Calu3 (cell line): ENCODE results near the gene MYOM1. TPM values are rescaled to one million over a fixed set of nuclear protein-coding genes. Genes with fewer than 3 reads are reported as not detected.

ENCODE experiments used
- BruUV-seq: library from RNA; stranded (reverse); fragments of 400-500 nt; replicated peaks from 2 replicates; lab custom pipeline; 2021; lab: Mats Ljungman, UMichigan
- CTCF ChIA-PET: fragments of 300-600 bp; sonication (Branson Sonifier 250); formaldehyde crosslinking; loops from one replicate; lab custom pipeline; 2022; ENCODE audit warnings: antibody characterized with exemption; lab: Charles Lee
- DNase-seq: peaks from one replicate; pipeline ENCODE4 v3.0.0; 2022
- H3K27ac Mint-ChIP-seq: one replicate; pipeline ENCODE4 v1.8.0; 2022; ENCODE audit warnings: mixed read lengths; ENCODE audit not compliant: unreplicated experiment
- H3K27me3 Mint-ChIP-seq: one replicate; pipeline ENCODE4 v1.8.0; 2022; ENCODE audit warnings: mixed read lengths; ENCODE audit not compliant: unreplicated experiment
- H3K36me3 Mint-ChIP-seq: one replicate; pipeline ENCODE4 v1.8.0; 2022; ENCODE audit warnings: mild to moderate bottlenecking, moderate library complexity, mixed read lengths; ENCODE audit not compliant: insufficient read depth, unreplicated experiment
- H3K4me1 Mint-ChIP-seq: one replicate; pipeline ENCODE4 v1.8.0; 2022; ENCODE audit warnings: mild to moderate bottlenecking, low read depth, mixed read lengths; ENCODE audit not compliant: unreplicated experiment
- H3K4me3 Mint-ChIP-seq: one replicate; pipeline ENCODE4 v1.8.0; 2022; ENCODE audit warnings: mild to moderate bottlenecking, low read depth, moderate library complexity, mixed read lengths; ENCODE audit not compliant: unreplicated experiment
- H3K9me3 Mint-ChIP-seq: one replicate; pipeline ENCODE4 v1.8.0; 2022; ENCODE audit warnings: low read depth, mixed read lengths; ENCODE audit not compliant: unreplicated experiment
- CTCF ChIP-seq: fragments of 200-600 bp; IDR thresholded peaks from one replicate; pipeline ENCODE4 v1.8.0; 2022; ENCODE audit warnings: antibody characterized with exemption; ENCODE audit not compliant: unreplicated experiment
- intact Hi-C: fragments of 100-400 bp; cut with micrococcal nuclease; formaldehyde crosslinking; loops from one replicate; pipeline ENCODE4 v1.10.0; 2022; ENCODE audit not compliant: unreplicated experiment
- total RNA-seq: library from RNA; stranded (reverse); gene quantifications from 2 replicates; pipeline ENCODE4 v1.2.3, GENCODE V29; 2022

The MYOM1 gene
- total RNA-seq, 1 experiment from 2014 or later, result 16.5 TPM

GRCh38 chr18:3248062-3248657 is 28.4 kb upstream of the MYOM1 start:
- BruUV-seq, result no TSS peak
- peaks cover 68% of the 10 kb centered on the region for H3K36me3 Mint-ChIP-seq
- H3K4me1 Mint-ChIP-seq, result peaks cover 38% of the 10 kb centered on the region
- H3K27me3 Mint-ChIP-seq, result no peaks in the 10 kb centered on the region
- intact Hi-C loops, result loop anchor here (5.0 to 10.0 kb wide), 7 partner anchors 36 to 311 kb away; no protein-coding TSS in a partner anchor
- peak overlapping the region; percentile 79 for H3K4me3 Mint-ChIP-seq
- no peak for DNase-seq
- peak overlapping the region; percentile 83 for H3K27ac Mint-ChIP-seq
- TF ChIP-seq CTCF, result no peak
- no peaks in the 10 kb centered on the region for H3K9me3 Mint-ChIP-seq
- CTCF ChIA-PET, result interaction anchor here (1.0 to 2.3 kb wide), 5 partner anchors 9 to 204 kb away, joined by 3 to 13 read pairs (median 4); no protein-coding TSS in a partner anchor

GRCh38 chr18:3247240-3248061 is 27.7 kb upstream of the MYOM1 start, which contains the start of gene MYL12A:
MYL12A (plus strand) TSS chr18:3247801; CDS start chr18:3253248, 5,447 bp downstream.
- TF ChIP-seq CTCF, result no peak
- Mint-ChIP-seq H3K9me3 (no peaks in the 10 kb centered on the region), H3K4me3 (peak within 1 kb of the TSS; percentile 79), H3K27ac (peak within 1 kb of the TSS; percentile 83), H3K36me3 (peaks cover 62% of the 10 kb centered on the region), H3K4me1 (peaks cover 38% of the 10 kb centered on the region), H3K27me3 (no peaks in the 10 kb centered on the region)
- intact Hi-C loops, result loop anchor here (5.0 to 10.0 kb wide), 7 partner anchors 35 to 310 kb away; no protein-coding TSS in a partner anchor
- no TSS peak for BruUV-seq
- CTCF ChIA-PET, result interaction anchor here (0.7 to 3.0 kb wide), 10 partner anchors 10 to 481 kb away, joined by 3 to 20 read pairs (median 4); no protein-coding TSS in a partner anchor
- peak; percentile 99 for DNase-seq

- Mint-ChIP-seq H3K9me3 (no peaks in the 10 kb centered on the region), H3K4me3 (peak overlapping the region; percentile 79), H3K27me3 (no peaks in the 10 kb centered on the region), H3K36me3 (peaks cover 59% of the 10 kb centered on the region), H3K27ac (peak overlapping the region; percentile 83), H3K4me1 (peaks cover 33% of the 10 kb centered on the region)
- no peak for DNase-seq
- TSS peak; percentile 78 for BruUV-seq
- CTCF ChIA-PET, result interaction anchor here (0.6 to 3.0 kb wide), 23 partner anchors 13 to 481 kb away, joined by 3 to 20 read pairs (median 4); no protein-coding TSS in a partner anchor
- no peak for TF ChIP-seq CTCF
- intact Hi-C loops, result loop anchor here (1.0 to 10.0 kb wide), 8 partner anchors 34 to 309 kb away; no protein-coding TSS in a partner anchor
These were observed 27.0 kb upstream of the MYOM1 start for GRCh38 chr18:3246635-3247239.
